Activated CD4-positive, alpha-beta T cell treated with anti-CD3 and anti-CD28 coated beads, Interleukin-2, amount 50 U/mL, for 16 hours (primary cell): ENCODE results near the gene RGS8.
"Not testable (repeated sequence)": the region's sequence is repeated elsewhere in the genome, so short reads cannot be mapped to it uniquely, and the experiment has no call there.

ENCODE experiments used
- DNase-seq: peaks from one replicate; pipeline ENCODE4 v3.0.0-alpha.2; 2020

Gene RGS8

GRCh38 chr1:182700351-182700709 is 15.9 kb upstream of the RGS8 start:
- no peak for DNase-seq

- DNase-seq = no peak
Measured at GRCh38 chr1:182699393-182700350, 15.3 kb upstream of the RGS8 start.

DNA sequence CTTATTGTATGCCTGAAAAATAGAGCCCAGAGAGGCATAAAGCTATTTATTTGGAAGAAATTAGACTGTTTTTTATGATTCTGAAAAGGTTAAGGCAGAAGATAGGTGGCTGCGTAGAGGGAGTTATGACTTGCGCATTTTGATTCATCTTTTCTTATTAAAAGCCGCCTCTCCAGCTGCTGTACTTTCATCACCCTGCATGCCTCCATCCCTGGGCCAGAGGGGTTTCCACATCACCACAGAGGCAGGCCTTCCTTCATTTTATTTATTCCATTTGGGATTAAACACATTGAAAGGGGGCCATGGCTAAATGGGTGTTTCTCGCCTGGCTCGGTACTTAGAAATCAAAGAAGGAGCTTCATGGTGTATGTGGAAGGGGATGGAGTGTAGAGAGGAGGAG is 14.6 kb upstream of the RGS8 start:
- DNase-seq = no peak

DNA sequence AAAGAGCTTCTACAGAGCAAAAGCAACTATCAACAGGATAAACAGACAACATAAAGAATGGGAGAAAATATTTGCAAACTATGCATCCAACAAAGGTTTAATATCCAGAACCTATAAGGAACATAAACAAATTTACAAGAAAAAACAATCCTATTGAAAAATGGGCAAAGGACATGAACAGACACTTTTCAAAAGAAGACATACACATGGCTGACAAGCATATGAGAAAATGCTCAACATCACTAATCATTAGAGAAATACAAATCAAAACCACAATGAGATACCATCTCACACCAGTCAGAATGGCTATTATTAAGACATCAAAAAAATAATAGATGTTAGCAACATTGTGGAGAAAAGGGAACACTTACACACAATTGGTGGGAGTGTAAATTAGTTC is 8.8 kb upstream of the RGS8 start:
- DNase-seq = not testable (repeated sequence)

- no peak for DNase-seq
Measured at GRCh38 chr1:182690886-182691443, 6.6 kb upstream of the RGS8 start.

DNA sequence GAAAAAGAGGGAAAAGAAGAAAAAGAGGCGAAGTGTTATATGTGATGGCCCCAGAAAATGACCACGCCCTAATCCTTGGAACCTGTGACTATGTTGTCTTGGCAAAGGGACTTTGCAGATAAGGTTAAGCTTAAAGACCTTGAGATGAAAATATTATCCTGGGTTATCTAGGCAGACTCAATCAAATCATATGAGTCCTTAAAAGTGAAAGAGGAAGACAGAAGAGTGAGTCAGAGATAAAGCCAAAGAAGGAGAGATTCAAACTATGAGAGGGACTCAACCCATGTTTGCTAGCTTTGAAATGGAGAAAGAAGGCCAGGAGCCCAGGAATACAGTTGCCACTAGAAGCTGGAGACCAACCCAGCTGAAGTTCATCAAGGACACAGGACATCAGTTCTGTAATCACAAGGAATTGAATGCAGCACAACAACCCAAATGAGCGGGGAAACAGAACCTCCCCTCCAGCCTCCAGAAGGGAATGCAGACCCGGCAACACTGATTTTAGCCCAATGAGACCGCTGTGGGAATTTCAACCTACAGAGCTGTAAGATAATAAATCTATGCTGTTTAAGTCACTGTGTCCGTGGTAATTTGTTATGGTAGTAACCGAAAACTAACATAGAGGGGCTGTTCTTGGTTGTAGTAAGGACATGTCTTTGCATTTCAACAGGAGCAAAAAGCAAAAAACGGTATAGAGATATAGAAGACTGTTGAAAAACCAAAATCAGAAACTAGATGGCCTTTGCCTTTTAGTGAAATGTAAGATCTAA is 4.2 kb upstream of the RGS8 start:
- DNase-seq = no peak

DNA sequence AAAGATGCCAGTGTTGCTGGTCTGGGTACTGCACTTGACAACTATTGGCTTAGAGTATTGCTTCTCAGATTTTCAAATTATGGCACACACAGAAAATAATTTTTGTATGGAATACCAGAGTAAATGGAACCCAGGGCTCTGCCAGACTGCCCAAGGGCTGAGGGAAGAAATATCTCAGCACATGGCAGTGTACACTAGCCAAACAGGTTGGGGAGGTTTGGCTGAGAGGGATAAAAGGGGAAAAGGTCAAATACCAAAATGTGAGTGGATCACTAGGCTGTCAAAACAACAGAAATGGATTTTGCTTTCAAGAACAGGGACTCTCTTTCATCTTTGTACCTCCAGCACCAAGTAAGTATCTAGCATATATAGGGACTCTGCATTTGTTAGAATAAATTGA is 3.0 kb upstream of the RGS8 start:
- no peak for DNase-seq

- DNase-seq = no peak
Measured at GRCh38 chr1:182686446-182686845, 2.1 kb upstream of the RGS8 start.

- no peak for DNase-seq
Measured at GRCh38 chr1:182685215-182685614, 828 bp upstream of the RGS8 start.

DNA sequence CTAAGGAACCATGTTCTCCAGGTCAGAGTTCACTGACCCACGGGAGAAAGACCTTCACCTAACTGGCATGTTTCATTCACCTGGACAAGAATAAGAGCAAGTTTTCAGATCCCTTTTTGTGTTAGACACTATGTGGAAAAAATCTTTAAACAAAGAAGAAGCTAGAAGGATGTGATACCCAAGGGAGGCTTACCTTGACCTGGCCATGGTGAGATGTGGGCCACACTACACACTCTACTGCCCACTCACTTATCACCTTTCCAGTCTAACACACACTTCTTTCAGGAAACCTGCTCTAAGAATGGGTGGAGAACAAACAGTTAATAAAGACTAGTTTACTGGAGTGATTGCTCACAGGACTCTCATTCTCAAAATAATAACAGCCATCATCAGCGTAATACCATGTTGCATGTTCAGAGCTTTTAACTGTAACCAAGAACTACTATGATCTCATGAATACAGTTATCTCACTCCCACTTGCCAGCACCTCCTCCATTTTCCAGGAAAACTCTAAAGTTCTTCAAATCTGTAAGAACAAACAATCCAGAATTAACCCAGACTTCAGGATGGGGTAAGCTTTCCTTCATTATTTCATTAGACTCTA is 1.4 kb downstream of the RGS8 start:
- DNase-seq = no peak

GRCh38 chr1:182682406-182682805 is 2.0 kb downstream of the RGS8 start:
- DNase-seq = no peak

GRCh38 chr1:182681568-182681912 is 2.8 kb downstream of the RGS8 start:
- no peak for DNase-seq

DNA sequence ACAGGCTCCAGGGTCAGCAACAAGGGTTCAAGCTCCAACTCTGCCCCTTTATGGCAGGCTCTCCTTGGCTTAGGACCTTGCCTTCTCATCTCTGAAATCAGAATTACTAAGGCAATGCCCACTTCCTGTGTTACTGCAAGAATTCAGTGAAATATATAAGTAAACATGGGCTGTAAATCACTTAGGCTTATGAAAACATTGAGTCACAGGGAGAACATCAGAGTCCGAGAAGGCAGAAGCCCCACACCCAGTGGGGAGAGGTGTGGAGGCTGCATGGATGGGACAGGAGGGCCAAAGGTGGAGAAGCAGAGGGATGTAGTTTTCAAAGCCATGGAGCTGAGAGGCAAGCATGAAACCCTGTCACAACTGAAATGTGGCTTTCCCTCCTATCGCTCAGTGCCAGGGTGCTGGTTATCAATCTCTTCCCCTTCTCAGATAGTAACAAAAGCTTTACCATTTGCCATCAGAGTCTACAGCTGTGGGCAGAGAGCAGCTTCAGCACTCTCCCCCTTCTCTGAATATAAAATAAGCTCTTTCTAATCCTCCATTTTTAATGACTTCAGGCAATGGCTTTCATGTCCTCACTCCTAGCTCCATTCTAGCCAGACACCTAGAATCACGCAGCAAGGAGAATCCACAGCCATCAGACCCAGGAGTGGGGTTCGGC is 3.4 kb downstream of the RGS8 start:
- DNase-seq = peak; percentile 41

- no peak for DNase-seq
Measured at GRCh38 chr1:182680408-182680807, 4.0 kb downstream of the RGS8 start.

DNA sequence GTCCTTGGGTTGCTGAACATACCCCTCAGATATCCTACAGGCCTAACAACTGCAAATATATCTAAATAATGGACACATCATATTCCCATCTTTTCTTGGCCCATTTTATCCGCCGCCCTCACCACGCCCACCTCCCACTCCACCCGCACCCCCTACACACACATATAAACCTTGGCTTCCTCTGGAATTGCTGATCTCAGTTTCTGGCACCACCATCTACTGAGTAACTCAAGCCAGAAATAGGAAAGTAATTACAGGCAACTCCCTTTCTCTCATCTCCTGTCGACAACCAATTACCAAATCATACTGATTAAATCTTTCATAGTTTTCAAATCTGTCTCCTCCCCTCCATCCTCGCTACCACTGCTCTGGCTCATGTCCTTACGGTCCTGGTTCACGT is 4.7 kb downstream of the RGS8 start:
- no peak for DNase-seq

DNA sequence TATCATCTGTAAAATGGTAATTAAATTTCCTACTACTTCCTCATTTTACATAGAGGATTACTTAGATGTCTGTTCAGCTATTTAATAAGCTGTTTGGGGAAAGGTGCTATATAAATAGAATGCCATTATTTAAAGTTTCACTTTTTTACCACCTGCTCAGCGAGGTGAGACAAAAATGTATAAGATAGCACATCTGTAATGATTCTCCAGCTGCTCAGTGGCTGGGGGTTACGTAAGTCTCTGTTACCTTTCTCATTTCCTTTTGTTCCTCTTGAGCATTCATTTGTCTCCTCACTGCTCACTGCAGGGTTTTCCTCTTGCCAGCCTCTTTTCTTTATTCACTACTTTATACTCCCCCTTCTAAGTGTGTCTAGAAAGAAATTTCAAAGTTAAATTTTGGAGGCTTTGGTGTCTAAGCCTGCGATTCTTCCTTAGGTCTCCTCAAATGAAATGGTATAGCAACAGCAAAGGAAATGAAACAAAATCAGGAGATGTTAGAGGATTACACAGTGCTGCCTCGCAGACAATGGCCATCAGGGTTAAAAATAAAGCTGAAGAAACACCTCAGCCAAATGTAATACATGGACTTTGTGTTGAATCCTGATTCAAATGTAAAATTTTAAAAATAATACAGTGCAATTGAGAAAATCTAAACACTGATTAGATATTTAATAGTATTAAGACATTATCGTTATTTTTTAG is 6.8 kb downstream of the RGS8 start:
- no peak for DNase-seq

DNA sequence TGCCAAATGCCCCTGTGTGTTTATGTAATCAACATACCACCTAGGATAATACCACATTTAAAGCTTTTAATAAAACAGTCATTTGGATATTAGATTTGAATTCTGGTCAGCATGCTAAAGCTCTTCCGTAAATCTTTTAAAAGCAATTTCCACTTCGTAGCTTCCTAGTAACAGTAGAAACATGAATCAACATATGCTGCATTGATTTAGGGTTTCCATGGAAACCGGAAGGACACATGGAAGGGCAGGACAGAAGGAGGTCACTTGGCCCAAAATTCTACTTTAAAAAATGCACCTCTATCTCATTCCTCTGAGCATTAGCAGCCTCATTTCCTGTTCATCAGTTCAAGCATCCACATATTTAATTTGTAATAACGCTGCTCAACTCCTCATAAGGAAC is 8.1 kb downstream of the RGS8 start:
- no peak for DNase-seq

DNA sequence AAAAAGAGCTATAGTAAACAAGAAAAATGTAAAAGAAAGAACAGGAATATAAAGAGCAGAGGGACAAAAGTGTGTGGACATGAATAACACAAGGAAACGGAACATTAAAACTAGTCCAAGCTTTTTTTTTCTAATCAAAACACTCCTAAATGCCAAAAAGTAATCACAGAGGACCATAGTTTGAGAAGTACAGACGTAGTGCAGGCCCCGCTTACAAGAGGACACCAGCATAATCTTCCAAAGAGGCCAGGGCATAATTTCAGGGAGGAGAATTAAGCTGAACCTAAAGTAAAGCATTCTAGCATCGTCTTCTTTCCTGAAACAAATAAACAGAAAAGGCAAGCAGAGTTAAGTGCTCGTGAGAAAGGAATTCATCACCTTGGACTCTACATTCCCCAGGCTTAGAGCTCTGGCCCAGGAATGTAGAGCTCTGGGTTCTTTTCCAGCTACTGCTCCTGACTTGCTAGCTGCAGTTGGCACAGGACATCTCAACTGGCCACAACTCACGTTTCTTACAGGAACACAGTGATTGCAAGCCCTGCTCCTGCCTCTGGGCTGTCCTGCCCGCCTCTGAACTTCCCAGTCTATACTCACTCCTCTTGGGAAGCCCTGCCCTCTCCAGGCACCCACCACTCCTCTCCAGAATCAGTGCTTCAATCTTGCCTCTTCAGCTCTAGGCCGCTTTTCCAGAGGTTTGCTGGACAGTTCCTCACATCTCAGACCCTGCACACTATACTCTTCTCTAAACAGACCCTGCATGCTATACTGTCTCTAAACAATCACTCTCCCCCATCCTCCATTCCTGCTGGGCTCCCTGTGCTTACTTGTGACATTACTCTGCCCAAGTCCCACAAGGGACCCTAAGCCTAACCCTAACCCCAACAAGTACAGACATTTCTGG is 9.8 kb downstream of the RGS8 start:
- no peak for DNase-seq

GRCh38 chr1:182672487-182672836 is 11.9 kb downstream of the RGS8 start:
- DNase-seq = no peak

- DNase-seq = no peak
Measured at GRCh38 chr1:182671750-182672486, 12.5 kb downstream of the RGS8 start.
